HepG2 (cell line): ENCODE measurements around the gene SLC7A6OS. TPM values are rescaled to one million over a fixed set of nuclear protein-coding genes. Genes with fewer than 3 reads are reported as not detected.

ENCODE experiments used
- AFF4 ChIP-seq: sonication (generic); formaldehyde crosslinking; IDR thresholded peaks from 2 replicates; pipeline ENCODE4 v1.4.0; 2020; ENCODE audit warnings: missing genetic modification reagents
- ATF2 ChIP-seq: sonication (generic); formaldehyde crosslinking; IDR thresholded peaks from 2 replicates; pipeline ENCODE4 v1.4.0; 2020; ENCODE audit warnings: missing genetic modification reagents
- ATF3 ChIP-seq: sonication (generic); formaldehyde crosslinking; IDR thresholded peaks from 2 replicates; pipeline ENCODE4 v1.4.0; 2020; ENCODE audit warnings: missing genetic modification reagents
- CC2D1A ChIP-seq: sonication (generic); formaldehyde crosslinking; IDR thresholded peaks from 2 replicates; pipeline ENCODE4 v1.8.1; 2023; ENCODE audit warnings: mild to moderate bottlenecking, missing genetic modification reagents
- CSRNP2 ChIP-seq: sonication (generic); formaldehyde crosslinking; conservative IDR thresholded peaks from 2 replicates; pipeline ENCODE4 v1.8.0; 2022; ENCODE audit warnings: low read depth, missing genetic modification reagents
- EEA1 ChIP-seq: sonication (generic); formaldehyde crosslinking; IDR thresholded peaks from 2 replicates; pipeline ENCODE4 v1.5.1; 2020; ENCODE audit warnings: mild to moderate bottlenecking, missing genetic modification reagents, borderline replicate concordance
- GLI4 ChIP-seq: sonication (generic); formaldehyde crosslinking; IDR thresholded peaks from 2 replicates; pipeline ENCODE4 v1.5.1; 2020; ENCODE audit warnings: missing genetic modification reagents, mild to moderate bottlenecking, moderate library complexity, borderline replicate concordance
- GTF2F1 ChIP-seq: fragments of 150-350 bp; IDR thresholded peaks from 2 replicates; pipeline ENCODE4 v1.6.1; 2014; ENCODE audit warnings: low read length
- HOMEZ ChIP-seq: IDR thresholded peaks from 2 replicates; pipeline ENCODE4 v1.6.1; 2016; ENCODE audit warnings: low read depth
- KDM5B ChIP-seq: sonication (generic); formaldehyde crosslinking; IDR thresholded peaks from 2 replicates; pipeline ENCODE4 v1.4.0; 2020; ENCODE audit warnings: missing genetic modification reagents, mild to moderate bottlenecking, borderline replicate concordance
- NFYC ChIP-seq: IDR thresholded peaks from 2 replicates; pipeline ENCODE4 v1.6.1; 2016; ENCODE audit warnings: missing genetic modification reagents, missing compliant biosample characterization
- ZBTB26 ChIP-seq: IDR thresholded peaks from 2 replicates; pipeline ENCODE4 v1.6.1; 2016; ENCODE audit warnings: missing compliant biosample characterization, missing genetic modification reagents, borderline replicate concordance
- ZC3H4 ChIP-seq: sonication (generic); formaldehyde crosslinking; IDR thresholded peaks from 2 replicates; pipeline ENCODE4 v1.4.0; 2020; ENCODE audit warnings: missing genetic modification reagents, borderline replicate concordance
- ZNF180 ChIP-seq: sonication (generic); formaldehyde crosslinking; IDR thresholded peaks from 2 replicates; pipeline ENCODE4 v1.4.0; 2020; ENCODE audit warnings: low read depth, missing genetic modification reagents, borderline replicate concordance
- ZNF260 ChIP-seq: sonication (generic); formaldehyde crosslinking; IDR thresholded peaks from 2 replicates; pipeline ENCODE4 v1.4.0; 2020; ENCODE audit warnings: missing genetic modification reagents, low read depth, mild to moderate bottlenecking, borderline replicate concordance
- ZNF709 ChIP-seq: sonication (generic); formaldehyde crosslinking; IDR thresholded peaks from 2 replicates; pipeline ENCODE4 v1.5.0; 2020; ENCODE audit warnings: mild to moderate bottlenecking, missing genetic modification reagents
- polyA plus RNA-seq, 8 experiments: library from polyadenylated mRNA; depleted of rRNA in 3 of 8; stranded (reverse) in 7 of 8; unstranded in 1 of 8; fragments of >200 nt; fragmentation: Illumina TruSeq in 4 of 8; extraction: Trizol in 4 of 8; gene quantifications; 2 replicates each; pipeline versions ENCODE4 v1.2.1 to v1.2.3, GENCODE V29; 2011 to 2016; ENCODE audit warnings: low read depth in 4 of 8, missing spikeins in 1 of 8, mixed read lengths in 1 of 8; ENCODE audit not compliant: insufficient read depth in 1 of 8
- total RNA-seq, 5 experiments: library from RNA; depleted of rRNA; stranded (reverse); fragments of >200 nt; fragmentation: Illumina TruSeq; extraction: Trizol; gene quantifications; 2 replicates each; pipeline ENCODE4 v1.2.3, GENCODE V29; 2016; ENCODE audit warnings: low read depth in 1 of 5

SLC7A6OS gene
- total and polyA plus RNA-seq, 2 of the 13 experiments (the other 11 are each of a cell fraction or from before 2014, with no cell fraction given): 11.2 to 21.5 TPM

GRCh38 chr16:68310774-68311511 is at the start of gene SLC7A6OS, which contains the start of gene PRMT7 (continued):
- TF ChIP-seq NFYC (CRISPR knock-in tag) (peak; percentile 70), ZBTB26 (CRISPR knock-in tag) (peak; percentile 97), ATF3 (CRISPR knock-in tag) (peak; percentile 88), HOMEZ (peak; percentile 92), AFF4 (CRISPR knock-in tag) (peak; percentile 89; the same call in 1 of the 2 replicates), GTF2F1 (0 out of 2 replicates have a peak, but pooled peaks have one; percentile 29), ZNF709 (peak; percentile 100), ATF2 (peak; percentile 88), KDM5B (CRISPR knock-in tag) (peak; percentile 100), ZNF180 (CRISPR knock-in tag) (peak; percentile 98), ZNF260 (CRISPR knock-in tag) (peak; percentile 98; the same call in 1 of the 2 replicates), CC2D1A (peak; percentile 99; the same call in 1 of the 2 replicates), ZC3H4 (CRISPR knock-in tag) (peak; percentile 92), GLI4 (CRISPR knock-in tag) (peak; percentile 99), EEA1 (CRISPR knock-in tag) (peak; percentile 92), CSRNP2 (CRISPR knock-in tag) (peak; percentile 98)
